ENCODE measurements around the gene PACRG. TPM values are rescaled to one million over a fixed set of nuclear protein-coding genes. Genes with fewer than 3 reads are reported as not detected.

The PACRG gene
- total RNA-seq, 1 donor from 2014 or later = 1.1 TPM

GRCh38 chr6:162882801-162883481, 155.2 kb downstream of the PACRG start:
- Mint-ChIP-seq H3K27ac (ENCODE audit: unreplicated experiment) (no peak overlapping the region), H3K4me1 (ENCODE audit: low read depth) (no peaks in the 10 kb centered on the region), H3K27me3 (ENCODE audit: low read depth) (no peaks in the 10 kb centered on the region), H3K9me3 (ENCODE audit: low read depth) (no peaks in the 10 kb centered on the region), H3K36me3 (ENCODE audit: low read depth) (no peaks in the 10 kb centered on the region), H3K4me3 (ENCODE audit: unreplicated experiment) (no peak overlapping the region)
- DNase-seq (ENCODE audit: low spot score) = no peak
- no peak for TF ChIP-seq CTCF (IDR thresholded peaks at IDR 0.05)

GRCh38 chr6:162887981-162888689, 160.4 kb downstream of the PACRG start:
- no peaks in the 10 kb centered on the region for H3K36me3 Mint-ChIP-seq (ENCODE audit: low read depth)
- no peak overlapping the region for H3K4me3 Mint-ChIP-seq (ENCODE audit: unreplicated experiment)

GRCh38 chr6:162889303-162889702, 161.5 kb downstream of the PACRG start:
- Mint-ChIP-seq H3K27me3 (ENCODE audit: low read depth) (no peaks in the 10 kb centered on the region), H3K36me3 (ENCODE audit: low read depth) (no peaks in the 10 kb centered on the region), H3K9me3 (ENCODE audit: low read depth) (no peaks in the 10 kb centered on the region), H3K4me1 (ENCODE audit: low read depth) (no peaks in the 10 kb centered on the region), H3K27ac (ENCODE audit: unreplicated experiment) (no peak overlapping the region), H3K4me3 (ENCODE audit: unreplicated experiment) (no peak overlapping the region)
- no peak for TF ChIP-seq CTCF (IDR thresholded peaks at IDR 0.05)
- DNase-seq (ENCODE audit: low spot score) = no peak

More at GRCh38 chr6:162887981-162888689, 160.4 kb downstream of the PACRG start:
- no peak for TF ChIP-seq CTCF (IDR thresholded peaks at IDR 0.05)
- no peaks in the 10 kb centered on the region for H3K4me1 Mint-ChIP-seq (ENCODE audit: low read depth)
- H3K27ac Mint-ChIP-seq (ENCODE audit: unreplicated experiment) = no peak overlapping the region
- H3K9me3 Mint-ChIP-seq (ENCODE audit: low read depth) = no peaks in the 10 kb centered on the region
- no peak for DNase-seq (ENCODE audit: low spot score)
- no peaks in the 10 kb centered on the region for H3K27me3 Mint-ChIP-seq (ENCODE audit: low read depth)

- H3K36me3 Mint-ChIP-seq (ENCODE audit: low read depth) = no peaks in the 10 kb centered on the region
- no peak for TF ChIP-seq CTCF (IDR thresholded peaks at IDR 0.05)
- H3K27ac Mint-ChIP-seq (ENCODE audit: unreplicated experiment) = no peak overlapping the region
- H3K9me3 Mint-ChIP-seq (ENCODE audit: low read depth) = no peaks in the 10 kb centered on the region
- DNase-seq (ENCODE audit: low spot score) = no peak
- no peaks in the 10 kb centered on the region for H3K27me3 Mint-ChIP-seq (ENCODE audit: low read depth)
- H3K4me3 Mint-ChIP-seq (ENCODE audit: unreplicated experiment) = no peak overlapping the region
- H3K4me1 Mint-ChIP-seq (ENCODE audit: low read depth) = no peaks in the 10 kb centered on the region
Measured at GRCh38 chr6:162898011-162898410, 170.2 kb downstream of the PACRG start.

- Mint-ChIP-seq H3K4me1 (ENCODE audit: low read depth) (no peaks in the 10 kb centered on the region), H3K27me3 (ENCODE audit: low read depth) (no peaks in the 10 kb centered on the region), H3K9me3 (ENCODE audit: low read depth) (no peaks in the 10 kb centered on the region), H3K27ac (ENCODE audit: unreplicated experiment) (no peak overlapping the region), H3K36me3 (ENCODE audit: low read depth) (no peaks in the 10 kb centered on the region), H3K4me3 (ENCODE audit: unreplicated experiment) (no peak overlapping the region)
- DNase-seq (ENCODE audit: low spot score) = no peak
- no peak for TF ChIP-seq CTCF (IDR thresholded peaks at IDR 0.05)
Measured at GRCh38 chr6:162899148-162899547, 171.4 kb downstream of the PACRG start.
